Measurements from ENCODE around the gene PHPT1.

DNA sequence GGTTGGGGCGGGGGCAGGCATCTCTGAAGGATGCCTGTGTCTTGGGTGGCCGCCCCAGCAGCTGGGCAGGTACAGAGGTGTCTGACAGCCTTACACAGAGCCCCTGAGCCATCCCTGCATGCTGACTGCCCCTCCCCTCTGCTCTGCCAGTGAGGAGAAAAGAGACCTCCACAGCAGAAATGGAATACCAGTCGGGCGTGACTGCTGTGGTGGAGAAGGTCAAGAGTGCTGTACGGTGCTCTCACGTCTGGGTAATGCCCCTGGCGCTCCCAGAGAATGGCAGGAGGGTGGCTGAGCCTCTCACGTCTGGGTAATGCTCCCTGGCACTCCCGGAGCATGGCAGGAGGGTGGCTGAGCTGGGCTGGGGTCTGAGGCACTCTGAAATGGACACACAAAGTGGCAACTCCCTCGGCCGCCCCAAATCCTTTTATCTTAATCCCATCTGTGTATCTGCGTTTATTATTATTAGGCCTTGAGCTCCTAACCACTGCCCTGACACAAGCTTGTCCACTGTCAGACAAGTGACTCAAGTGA is 43.9 kb upstream of the PHPT1 start:
- TF ChIP-seq EZH2 (IDR thresholded peaks at IDR 0.05; ENCODE audit: low read length, missing control alignments) (no peak), CTCF (conservative IDR thresholded peaks at IDR 0.05 in 1 of 2, IDR thresholded peaks at IDR 0.05 in 1 of 2; ENCODE audit: low read depth in 1 of 2, low read length in 2 of 2) (no peak)
